Epithelial cell of esophagus (primary cell): ENCODE data around the gene TAF11L2.
"Not testable (repeated sequence)": the region's sequence is repeated elsewhere in the genome, so short reads cannot be mapped to it uniquely, and the experiment has no call there.

Experiments
- DNase-seq: peaks from one replicate; pipeline ENCODE4 v3.0.0; 2010; ENCODE audit warnings: low read depth
- H3K4me3 ChIP-seq: 2 replicates; pipeline ENCODE4 v1.5.1; 2011; ENCODE audit warnings: mild to moderate bottlenecking, low read length, control low read depth
- TF ChIP-seq, protein P1 (sequence below): IDR thresholded peaks from 2 replicates; pipeline ENCODE4 v1.5.1; 2011; ENCODE audit warnings: low read depth, mild to moderate bottlenecking, low read length, control low read depth, inconsistent platforms; ENCODE audit not compliant: insufficient read depth; ENCODE audit errors: missing control alignments

Gene TAF11L2

DNA sequence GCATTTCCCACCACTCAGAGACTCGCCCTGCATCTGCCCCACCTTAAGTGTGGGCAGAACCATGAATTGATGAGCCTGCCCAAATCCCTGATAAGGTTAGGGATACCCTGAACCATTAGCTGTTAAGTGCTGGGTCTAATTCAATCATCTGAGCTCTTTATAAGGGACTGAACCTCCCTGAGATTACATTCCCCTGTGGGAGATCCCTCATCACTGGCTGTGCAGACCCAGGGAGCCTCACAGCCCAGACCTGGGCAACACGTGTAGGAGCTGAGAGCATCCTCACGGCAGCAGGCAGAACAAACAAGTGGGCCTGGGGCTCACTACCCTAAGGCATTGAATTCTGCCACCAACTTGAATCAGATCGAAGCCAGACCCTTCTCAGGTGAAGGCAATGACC is 585 bp upstream of the TAF11L2 start:
- TF ChIP-seq, protein P1, sequence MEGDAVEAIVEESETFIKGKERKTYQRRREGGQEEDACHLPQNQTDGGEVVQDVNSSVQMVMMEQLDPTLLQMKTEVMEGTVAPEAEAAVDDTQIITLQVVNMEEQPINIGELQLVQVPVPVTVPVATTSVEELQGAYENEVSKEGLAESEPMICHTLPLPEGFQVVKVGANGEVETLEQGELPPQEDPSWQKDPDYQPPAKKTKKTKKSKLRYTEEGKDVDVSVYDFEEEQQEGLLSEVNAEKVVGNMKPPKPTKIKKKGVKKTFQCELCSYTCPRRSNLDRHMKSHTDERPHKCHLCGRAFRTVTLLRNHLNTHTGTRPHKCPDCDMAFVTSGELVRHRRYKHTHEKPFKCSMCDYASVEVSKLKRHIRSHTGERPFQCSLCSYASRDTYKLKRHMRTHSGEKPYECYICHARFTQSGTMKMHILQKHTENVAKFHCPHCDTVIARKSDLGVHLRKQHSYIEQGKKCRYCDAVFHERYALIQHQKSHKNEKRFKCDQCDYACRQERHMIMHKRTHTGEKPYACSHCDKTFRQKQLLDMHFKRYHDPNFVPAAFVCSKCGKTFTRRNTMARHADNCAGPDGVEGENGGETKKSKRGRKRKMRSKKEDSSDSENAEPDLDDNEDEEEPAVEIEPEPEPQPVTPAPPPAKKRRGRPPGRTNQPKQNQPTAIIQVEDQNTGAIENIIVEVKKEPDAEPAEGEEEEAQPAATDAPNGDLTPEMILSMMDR: no peak
- no peak overlapping the region for H3K4me3 ChIP-seq
- DNase-seq: no peak

DNA sequence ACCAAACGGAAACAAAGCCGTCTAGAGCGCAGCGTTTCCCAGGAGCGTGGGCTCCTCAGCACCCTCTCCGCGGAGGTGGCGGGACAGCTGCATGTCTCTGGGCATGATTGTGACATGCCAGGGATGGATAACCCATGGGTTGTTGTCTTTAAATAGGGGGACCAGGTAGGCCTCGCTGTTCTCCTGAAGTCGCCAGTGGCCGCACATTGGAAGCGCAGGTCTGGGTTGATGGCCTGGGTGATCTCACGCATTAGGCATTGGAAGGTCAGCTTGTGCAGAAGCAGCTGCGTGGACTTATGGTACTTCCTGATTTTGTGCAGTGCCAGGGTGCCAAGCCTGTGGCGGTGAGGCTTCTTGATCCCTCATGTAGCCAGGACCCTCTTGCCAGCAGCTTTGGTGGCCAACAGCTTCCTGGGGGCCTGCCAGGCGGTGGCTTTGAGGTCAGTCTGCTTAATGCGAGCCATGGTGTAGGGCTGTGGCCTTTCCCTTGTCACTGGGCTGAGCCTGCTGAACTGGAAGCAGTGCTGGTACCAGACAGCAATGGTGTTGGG is 13.8 kb downstream of the TAF11L2 start:
- no peak overlapping the region for H3K4me3 ChIP-seq
- TF ChIP-seq, protein P1: no peak
- DNase-seq: no peak

DNA sequence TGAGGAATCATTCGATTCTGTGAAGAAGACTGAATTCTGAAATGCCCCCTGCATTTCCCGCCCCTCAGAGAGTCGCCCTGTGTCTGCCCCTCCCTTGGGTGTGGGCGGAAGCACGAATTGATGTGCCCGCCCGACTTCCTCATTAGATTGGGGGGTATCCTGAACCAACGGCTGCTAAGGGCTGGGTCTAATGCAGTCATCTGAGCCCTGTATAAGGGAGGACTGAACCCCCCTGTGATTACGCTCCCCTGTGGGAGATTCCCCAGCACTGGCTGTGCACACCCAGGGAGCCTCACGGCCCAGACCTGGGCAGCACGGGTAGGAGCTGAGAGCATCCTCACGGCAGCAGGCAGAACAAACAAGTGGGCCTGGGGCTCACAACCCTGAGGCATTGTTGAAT is 19.5 kb downstream of the TAF11L2 start:
- not testable (repeated sequence) for DNase-seq, H3K4me3 ChIP-seq

DNA sequence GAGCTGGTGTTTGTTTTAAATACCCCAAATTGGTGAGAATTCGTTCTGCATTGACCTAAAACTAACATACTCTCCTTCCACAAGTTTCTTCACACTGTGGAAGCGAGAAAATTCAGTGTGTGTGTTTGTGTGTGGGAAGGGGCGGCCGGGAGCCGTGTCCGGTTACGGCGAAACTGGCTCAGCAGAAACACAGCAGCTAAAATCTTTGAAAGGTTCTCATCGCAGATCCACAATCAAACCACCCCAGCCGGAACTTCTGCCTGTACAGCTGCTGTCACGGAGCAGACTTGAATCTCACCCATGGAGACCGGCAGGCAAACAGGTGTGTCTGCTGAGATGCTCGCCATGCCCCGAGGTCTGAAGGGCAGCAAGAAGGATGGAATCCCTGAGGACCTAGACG is 20.0 kb downstream of the TAF11L2 start, which contains the start of gene TAF11L3:
Gene TAF11L3, plus strand, starts transcription at position 301 of the 400 bp plus-strand sequence.
- H3K4me3 ChIP-seq, DNase-seq: not testable (repeated sequence)

DNA sequence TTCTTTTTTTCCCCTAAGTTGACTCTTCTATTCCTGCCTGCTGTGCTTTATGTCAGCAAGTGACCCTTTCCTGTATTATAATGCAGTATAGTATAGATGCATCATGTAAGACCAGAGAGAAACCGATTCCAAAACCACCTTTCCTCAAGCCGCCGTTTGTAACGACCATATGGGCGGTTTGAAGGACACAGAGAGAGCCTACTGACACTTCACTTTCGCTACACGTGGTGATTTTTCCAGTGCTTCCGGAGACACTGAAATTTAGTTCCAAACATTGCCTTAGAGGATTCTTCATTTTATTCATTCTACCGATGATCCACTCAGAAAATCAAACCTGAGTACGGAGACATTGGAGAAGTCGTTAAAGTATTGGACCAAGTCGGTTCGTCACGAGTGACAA is 21.5 kb downstream of the TAF11L2 start:
- H3K4me3 ChIP-seq, DNase-seq: not testable (repeated sequence)

DNA sequence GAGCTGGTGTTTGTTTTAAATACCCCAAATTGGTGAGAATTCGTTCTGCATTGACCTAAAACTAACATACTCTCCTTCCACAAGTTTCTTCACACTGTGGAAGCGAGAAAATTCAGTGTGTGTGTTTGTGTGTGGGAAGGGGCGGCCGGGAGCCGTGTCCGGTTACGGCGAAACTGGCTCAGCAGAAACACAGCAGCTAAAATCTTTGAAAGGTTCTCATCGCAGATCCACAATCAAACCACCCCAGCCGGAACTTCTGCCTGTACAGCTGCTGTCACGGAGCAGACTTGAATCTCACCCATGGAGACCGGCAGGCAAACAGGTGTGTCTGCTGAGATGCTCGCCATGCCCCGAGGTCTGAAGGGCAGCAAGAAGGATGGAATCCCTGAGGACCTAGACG is 23.5 kb downstream of the TAF11L2 start, which contains the start of gene TAF11L4:
Gene TAF11L4, plus strand, starts transcription at position 301 of the 400 bp plus-strand sequence.
- not testable (repeated sequence) for DNase-seq, H3K4me3 ChIP-seq

DNA sequence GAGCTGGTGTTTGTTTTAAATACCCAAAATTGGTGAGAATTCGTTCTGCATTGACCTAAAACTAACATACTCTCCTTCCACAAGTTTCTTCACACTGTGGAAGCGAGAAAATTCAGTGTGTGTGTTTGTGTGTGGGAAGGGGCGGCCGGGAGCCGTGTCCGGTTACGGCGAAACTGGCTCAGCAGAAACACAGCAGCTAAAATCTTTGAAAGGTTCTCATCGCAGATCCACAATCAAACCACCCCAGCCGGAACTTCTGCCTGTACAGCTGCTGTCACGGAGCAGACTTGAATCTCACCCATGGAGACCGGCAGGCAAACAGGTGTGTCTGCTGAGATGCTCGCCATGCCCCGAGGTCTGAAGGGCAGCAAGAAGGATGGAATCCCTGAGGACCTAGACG is 26.9 kb downstream of the TAF11L2 start, which contains the start of gene TAF11L5:
Gene TAF11L5, plus strand, starts transcription at position 301 of the 400 bp plus-strand sequence.
- not testable (repeated sequence) for H3K4me3 ChIP-seq, DNase-seq

DNA sequence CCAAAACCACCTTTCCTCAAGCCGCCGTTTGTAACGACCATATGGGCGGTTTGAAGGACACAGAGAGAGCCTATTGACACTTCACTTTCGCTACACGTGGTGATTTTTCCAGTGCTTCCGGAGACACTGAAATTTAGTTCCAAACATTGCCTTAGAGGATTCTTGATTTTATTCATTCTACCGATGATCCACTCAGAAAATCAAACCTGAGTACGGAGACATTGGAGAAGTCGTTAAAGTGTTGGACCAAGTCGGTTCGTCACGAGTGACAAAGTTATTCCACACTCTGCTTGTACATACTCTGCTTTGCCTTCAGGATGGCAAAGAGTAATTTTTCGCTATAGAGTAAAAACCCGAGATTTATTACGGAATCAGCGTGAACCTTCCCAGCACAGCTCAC is 28.5 kb downstream of the TAF11L2 start:
- peak; percentile 2 for DNase-seq
- H3K4me3 ChIP-seq: not testable (repeated sequence)

DNA sequence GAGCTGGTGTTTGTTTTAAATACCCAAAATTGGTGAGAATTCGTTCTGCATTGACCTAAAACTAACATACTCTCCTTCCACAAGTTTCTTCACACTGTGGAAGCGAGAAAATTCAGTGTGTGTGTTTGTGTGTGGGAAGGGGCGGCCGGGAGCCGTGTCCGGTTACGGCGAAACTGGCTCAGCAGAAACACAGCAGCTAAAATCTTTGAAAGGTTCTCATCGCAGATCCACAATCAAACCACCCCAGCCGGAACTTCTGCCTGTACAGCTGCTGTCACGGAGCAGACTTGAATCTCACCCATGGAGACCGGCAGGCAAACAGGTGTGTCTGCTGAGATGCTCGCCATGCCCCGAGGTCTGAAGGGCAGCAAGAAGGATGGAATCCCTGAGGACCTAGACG is 30.3 kb downstream of the TAF11L2 start, which contains the start of gene TAF11L6:
Gene TAF11L6, plus strand, starts transcription at position 301 of the 400 bp plus-strand sequence.
- DNase-seq, H3K4me3 ChIP-seq: not testable (repeated sequence)
